NCI-H1105 treated with DMSO at 0.1 percent for 48 hours (cell line): ENCODE measurements around the gene DSTN.

Source experiments
- DNase-seq: peaks from one replicate; lab custom pipeline; 2025; lab: John Stamatoyannopoulos, UW

The DSTN gene

DNA sequence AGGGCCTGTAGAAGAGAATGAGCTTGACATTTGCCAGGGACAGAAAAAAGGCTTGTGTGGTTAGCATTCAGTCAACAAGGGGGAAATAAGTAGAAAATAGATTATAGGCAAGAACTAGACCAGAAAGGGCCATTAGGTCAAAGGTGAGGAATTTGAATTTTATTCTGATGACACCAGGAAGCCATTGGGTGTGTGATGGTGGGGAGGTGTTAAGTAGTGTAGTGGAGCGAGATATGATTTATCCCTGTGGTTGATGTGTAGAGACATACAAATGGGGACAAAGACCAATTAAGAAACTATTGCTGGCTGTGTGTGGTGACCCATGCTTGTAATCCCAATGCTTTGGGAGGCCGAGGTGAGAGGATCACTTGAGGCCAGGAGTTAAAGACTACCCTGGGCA, 11.0 kb downstream of the DSTN start:
- no peak for DNase-seq

DNA sequence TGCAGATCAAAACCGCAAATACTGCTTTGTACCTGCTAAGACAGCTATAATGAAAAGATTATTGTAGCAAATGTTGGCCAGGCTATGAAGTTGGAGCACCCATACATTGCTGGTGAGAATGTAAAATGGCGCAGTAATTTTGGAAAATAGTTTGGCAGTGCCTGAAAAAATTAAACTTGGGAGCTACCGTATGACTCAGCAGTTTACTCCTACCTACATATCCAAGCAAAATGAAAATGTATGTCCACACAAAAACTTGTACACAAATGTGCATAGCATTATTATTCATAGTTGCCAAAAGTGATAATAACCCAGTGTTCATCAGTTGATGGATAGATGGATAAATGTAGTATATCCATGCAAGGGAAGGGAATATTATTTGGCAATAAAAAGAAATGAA, 13.3 kb downstream of the DSTN start:
- DNase-seq: no peak

DNA sequence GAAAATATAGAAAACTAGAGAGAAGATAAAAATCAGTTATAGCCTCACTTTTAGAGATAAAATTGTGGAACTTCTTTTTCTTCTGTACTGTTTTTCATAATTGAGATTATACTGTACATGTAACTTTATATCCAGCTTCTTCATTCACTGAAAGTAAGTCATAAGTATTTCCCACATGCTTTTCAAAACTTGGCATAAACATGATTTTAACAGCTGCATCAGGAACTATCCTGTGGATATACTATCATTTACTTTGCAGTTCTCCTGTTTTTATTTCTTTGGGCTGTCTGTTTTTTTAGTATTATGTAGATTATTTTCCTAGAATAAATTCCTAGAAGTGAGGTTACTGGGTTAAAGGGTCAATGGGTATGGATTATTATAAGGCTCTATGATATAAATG, 14.8 kb downstream of the DSTN start:
- no peak for DNase-seq

DNA sequence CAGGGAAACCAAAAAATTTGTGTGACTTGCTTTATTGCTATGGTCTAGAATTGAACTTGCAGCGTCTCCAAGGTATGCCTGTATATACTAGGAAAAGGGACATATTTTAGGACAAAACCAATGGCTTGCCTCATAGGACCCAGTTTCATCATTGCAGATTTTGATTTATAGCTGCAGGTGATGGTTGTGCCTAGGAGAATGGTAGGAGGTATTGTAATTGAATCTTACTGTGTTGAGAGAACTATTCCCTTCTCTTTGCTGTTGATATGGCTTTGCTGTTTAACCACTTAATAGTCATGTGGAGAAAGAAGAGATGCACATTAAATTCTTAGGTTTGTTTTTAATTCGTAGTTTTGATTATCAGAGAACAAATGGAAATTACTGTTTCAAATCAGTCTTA, 16.4 kb downstream of the DSTN start:
- no peak for DNase-seq

DNA sequence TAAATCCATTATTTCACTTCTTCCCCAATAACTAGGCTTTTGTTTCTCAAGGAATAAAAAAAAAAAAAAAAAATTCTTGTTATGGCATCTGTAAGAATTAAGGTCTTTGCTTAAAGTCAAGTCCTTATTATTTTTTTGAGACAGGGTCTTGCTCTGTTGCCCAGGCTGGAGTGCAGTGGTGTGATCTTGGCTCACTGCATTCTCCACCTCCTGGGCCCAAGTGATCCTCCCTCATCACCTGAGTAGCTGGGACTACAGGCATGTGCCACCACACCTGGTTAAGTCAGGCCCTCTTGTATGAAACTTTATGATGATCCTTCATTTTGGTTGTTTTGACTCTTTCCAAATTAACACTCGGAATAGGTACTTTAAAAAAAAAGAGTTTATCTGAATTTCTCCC, 17.3 kb downstream of the DSTN start:
- DNase-seq: no peak

DNA sequence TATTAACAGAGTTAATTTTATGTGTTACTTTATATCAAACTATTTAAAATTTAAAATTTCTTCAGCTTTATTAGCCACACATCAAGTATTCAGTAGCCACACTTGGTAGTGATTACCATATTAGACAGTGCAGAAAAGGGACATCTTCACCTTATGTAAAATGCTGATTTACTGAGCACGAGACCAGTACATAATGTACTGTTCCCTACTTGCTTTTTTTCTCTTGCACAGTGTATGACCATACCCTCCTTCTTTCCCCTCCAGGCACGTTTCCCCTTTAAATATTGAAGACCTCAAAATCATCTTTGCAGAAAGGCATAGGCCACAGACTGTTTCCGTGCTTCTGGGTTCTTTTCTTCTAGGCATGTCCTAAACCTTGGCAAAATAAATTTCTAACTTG, 17.9 kb downstream of the DSTN start:
- no peak for DNase-seq

DNA sequence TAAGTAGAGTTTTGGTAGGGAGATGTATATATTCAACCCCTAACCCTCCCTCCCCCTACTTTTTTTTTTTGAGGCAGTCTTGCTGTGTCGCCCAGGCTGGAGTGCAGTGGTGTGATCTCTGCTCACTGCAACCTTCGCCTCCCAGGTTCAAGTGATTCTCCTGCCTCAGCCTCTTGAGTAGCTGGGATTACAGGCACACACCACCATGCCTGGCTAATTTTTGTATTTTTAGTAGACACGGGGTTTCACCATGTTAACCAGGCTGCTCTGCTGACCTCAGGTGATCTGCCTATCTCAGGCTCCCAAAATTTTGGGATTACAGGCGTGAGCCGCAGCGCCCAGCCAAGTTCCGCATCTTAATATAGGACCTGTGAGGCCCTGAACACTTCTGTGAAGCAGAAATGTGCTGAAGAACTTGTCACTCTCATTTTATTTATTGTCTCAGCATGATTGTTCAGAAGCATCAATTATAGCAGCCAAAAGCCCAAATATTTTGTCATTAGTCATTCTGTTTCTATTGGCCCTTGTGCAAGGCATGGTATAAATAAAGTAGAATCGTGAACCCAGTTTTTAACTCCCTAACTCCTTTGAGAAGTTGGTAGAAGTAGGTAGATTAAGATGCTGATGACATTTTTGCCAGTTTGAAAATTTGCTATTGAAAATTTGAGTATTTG, 19.4 kb downstream of the DSTN start:
- no peak for DNase-seq

DNA sequence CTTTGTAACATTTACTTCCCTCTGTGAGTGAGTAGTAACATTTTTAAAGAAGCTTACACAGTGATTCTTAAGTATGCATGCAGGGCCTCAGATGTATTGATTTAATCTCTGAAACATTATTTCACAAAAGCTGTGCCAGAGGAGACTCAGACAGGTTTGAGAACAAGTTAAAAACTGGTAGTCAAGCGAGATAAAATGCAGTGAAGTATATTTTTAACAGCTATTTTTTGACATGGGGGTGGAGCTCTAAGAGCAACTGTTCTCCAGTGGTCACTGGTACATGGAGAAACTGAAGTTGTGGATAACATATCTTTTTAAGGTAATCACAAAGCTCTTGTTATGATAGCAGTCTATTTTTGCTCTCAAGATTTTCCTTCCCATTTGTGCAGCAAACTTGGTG, 20.4 kb downstream of the DSTN start:
- no peak for DNase-seq

DNA sequence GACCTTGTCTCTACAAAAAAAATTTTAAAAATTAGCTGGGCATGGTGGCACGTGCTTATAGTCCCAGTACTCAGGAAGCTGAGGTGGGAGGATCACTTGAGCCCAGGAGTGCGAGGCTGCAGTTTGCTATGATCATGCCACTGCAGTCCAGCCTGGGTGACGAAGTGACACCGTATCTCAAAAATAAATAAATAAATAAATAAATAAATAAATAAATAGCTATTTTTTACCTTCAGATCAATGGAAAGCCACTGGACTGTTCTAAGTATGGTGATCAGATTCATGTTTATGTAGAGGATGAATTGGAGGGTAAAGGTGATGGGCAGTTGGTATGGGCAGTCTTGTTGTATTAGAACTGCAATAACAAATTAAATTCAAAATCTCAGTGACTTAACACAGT, 24.0 kb downstream of the DSTN start:
- DNase-seq: no peak

DNA sequence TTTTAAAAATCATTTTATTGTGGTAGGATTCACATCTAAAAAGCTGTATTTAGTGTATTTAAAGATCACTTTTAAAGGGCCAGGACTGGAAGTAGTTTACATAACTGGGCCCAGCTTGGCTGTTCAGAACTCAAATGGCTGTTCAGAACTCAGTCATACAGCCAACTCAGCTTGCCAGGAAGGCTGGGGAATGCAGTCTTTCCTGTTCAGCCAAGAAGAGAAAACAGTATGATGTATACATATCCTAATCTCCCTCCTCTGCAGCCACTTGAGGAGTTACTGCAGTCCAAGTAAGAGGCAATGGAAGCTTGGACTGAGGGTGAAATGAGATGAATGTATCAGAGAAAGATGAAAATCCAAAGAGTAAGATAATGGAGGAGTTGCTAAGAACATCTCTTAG, 24.6 kb downstream of the DSTN start:
- no peak for DNase-seq

DNA sequence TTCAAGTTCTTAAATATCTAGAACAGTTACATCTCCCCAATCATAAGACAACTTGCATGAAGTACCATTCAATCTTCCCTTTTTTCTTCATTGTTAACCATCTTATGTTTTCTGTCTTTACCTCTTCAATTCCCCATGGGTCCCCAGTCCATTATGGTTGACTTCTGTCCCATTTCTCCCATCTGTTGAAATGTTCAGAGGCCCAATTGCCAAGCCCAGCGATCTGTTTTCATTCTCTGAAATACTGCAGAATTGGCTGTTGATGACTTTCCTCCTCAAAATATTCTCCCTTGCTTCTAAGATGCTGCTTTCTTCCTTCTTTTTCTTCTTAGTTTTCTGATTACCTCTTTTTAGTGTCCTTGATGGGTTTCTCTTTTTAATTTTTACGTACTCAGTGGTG, 26.0 kb downstream of the DSTN start:
- DNase-seq: no peak

DNA sequence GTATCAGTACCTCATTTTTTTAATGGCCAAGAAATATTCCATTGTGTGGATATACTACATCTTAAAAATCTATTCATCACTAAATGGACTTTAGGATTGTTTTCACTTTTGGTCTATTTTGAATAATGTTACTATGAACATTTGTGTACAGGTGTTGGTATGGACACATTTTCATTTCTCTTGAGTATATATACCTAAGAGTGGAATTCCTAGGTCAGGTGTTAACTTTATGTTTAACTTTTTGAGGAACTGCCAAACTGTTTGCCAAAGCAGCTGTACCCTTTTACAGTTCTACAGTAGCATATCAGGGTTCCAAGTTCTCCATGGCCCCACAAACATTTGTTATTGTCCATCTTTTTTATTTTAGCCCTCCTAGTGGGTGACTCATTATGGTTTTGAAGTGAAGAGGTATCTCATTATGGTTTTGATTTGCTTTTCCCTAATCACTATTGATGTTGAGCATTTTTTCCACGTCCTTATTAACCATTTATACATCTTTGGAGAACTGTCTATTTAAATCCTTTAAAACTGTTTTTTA, 28.2 kb downstream of the DSTN start:
- no peak for DNase-seq

DNA sequence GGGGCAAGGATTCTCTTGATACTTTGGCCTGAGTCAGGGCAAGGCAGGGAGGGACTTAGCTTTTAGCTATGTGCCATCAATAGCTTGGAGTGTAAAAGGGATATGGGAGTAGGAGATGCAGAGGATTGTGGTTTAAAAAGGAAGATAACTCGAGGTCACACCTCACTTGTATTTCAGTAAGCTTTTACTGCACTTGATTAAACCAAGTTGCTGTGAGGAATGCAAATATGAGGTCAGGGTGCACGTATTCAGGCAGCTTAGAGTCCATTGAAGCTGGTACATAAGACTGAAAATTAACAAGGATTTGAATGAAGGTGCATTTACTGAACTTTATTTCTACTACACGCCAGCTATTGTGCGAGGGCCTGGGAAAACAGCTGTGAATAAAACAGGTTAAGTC, 32.1 kb downstream of the DSTN start:
- no peak for DNase-seq

DNA sequence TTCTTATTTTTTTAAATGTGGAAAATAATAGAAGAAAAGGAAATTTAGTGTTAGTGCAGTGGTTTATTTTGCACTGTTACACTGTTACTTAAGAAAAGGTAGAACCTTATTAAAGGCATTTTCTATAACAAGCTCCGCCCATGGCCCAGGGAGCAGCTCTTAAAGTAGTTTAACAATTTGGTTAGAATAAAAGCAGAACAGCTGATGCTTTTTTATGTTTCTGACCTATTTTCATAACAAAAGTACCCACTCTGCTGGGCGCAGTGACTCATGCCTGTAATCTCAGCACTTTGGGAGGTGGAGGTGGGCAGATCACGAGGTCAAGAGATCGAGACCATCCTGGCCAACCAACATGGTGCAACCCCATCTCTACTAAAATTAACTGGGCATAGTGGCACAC, 32.6 kb downstream of the DSTN start:
- DNase-seq: no peak

DNA sequence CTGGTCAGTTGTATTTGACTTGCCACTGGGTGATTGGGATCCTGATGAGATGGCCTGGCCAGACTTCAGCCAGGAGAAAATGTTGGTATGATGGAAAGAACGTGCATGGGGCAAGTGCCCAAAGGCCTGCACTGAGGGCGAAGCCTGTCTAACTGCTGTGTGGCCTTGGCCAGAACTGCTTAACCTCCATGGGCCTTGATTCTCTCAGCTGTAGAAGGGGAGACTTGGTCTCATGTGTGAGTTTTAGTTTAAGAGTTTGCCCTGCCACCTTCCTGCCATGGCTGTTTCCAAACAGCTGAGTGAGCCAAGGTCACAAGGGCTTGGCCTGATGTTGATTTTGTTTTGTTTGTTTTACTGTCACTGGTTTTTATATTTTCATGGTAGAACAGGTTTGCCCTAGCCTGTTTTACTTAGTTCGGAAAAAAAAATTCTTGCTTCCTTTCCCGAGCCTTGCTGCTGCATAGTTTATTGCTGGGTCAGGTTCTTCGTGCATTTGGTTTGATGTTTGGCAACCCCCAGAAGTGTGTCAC, 35.3 kb downstream of the DSTN start:
- DNase-seq: no peak

DNA sequence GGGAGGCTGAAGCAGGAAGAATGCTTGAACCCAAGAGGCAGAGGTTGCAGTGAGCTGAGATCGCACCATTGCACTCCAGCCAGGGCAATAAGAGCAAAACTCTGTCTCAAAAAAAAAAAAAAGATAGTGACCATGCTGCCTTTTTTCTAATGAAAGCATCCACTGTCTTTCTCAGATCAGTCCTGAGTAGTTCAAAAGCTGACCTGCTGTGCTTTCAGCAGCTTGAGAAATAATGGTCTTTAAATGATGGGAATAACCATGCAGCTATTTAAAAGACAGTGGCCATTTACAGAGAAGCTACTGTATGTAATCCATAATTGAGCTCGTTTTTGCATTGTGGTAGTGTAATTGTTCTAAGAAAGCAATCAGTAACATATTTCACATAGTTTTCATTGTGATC, 36.1 kb downstream of the DSTN start:
- DNase-seq: no peak

DNA sequence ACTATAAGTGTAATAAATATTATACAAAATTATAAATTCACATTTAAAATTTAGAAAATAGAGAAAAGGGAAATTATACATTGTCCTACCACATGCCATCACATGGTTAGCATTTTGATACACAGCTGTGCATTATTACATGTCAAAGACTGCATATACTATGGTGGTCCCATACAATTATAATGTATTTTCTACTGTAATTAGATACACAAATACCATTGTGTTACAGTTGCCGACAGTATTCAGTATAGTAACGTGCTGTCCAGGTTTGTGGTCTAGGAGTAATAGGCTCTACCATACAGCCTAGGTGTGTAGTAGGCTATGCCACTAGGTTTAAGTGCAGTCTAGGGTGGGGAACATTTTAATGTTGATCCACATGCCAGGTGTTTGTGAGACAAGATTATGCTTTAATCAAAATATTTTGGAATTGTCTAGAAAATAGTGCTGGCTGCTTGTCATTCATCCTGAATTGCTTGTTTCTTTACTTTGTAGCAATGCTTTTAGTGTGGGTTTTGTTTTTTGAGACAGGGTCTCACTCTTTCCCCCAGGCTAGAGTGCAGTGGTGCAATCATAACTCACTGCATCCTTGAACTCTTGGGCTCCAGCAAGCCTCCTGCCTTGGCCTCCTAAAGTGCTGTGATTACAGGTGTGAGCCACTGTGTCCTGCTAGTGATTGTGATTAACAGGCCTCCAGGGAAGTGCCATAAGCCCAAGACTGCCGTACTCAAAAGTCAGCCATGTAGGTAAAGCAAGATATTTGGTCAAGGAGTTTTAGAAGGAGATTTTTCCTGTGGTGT, 39.0 kb downstream of the DSTN start:
- DNase-seq: no peak

DNA sequence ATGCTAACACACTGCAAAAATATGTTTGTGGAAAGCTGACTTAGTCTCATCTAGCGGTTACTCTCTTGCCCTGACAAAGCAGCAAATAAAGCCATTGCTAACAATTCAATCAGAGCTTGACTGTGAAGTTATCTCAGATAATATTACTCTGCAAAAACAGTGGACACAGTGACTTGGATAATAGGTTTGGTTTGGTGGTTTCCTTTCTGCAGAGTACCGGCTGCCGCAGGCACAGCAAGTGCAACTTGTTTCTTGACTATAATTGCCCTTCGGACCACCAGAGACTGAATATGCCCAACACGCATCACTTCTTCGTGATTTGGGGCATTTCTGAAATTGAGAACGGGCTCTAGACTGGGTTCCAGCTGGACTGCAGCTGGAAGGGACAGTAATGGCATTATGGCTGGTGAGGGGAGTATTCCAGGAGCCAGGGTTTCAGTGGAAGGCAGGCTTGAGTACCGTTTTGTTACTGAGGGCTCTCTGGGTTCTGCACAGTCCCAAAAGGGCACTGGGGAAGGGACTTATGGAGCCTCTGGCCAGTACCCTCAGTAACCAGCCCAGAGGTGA, 40.0 kb downstream of the DSTN start:
- DNase-seq: no peak

DNA sequence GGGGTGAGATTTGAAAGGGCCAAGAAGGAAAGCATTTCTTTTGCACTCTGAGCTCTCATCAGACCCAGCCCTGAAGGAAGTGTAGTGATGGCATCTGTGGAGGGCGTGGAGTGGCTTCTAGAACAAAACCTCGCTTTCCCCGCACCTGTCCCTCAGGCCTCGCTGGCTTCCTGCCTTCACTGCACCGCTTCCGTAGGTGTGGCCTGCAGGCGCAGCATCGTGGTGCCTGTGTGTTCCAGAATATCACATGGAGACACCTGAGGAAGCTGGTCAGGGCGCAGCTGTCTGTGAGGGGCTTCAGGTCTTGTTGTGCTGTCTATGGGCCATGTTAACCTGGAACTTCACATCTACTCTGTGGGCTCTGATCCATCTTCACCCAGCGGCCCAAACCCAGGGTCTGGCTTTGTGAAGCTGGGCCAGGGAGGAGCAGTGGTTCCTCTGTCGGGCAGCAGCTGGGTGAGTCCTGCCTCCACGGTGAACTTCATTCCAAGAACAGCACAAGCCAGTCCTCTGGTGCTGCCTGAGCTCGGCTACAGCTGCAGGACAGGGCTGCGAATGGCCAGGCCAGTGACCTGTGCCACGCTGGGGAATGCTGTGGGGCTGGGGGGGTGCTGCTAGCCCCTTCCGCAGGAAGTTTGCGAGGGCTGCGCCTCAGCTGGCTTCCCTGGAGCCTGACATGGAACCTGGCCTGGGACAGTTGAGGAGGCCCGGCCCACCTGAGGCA, 40.9 kb downstream of the DSTN start:
- no peak for DNase-seq

DNA sequence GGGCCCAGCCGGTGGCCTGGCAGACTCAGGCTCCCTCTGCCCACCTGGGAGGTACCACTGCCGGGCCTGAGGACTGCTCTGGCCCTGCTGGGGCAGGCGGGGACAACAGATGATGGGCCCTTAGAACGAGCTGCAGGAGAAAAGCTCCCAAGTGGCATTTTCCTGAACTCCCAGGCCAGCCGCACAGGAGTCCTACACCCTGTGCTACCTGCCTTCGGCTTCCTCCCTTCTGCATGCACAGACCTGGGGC, 41.3 kb downstream of the DSTN start:
- no peak for DNase-seq

DNA sequence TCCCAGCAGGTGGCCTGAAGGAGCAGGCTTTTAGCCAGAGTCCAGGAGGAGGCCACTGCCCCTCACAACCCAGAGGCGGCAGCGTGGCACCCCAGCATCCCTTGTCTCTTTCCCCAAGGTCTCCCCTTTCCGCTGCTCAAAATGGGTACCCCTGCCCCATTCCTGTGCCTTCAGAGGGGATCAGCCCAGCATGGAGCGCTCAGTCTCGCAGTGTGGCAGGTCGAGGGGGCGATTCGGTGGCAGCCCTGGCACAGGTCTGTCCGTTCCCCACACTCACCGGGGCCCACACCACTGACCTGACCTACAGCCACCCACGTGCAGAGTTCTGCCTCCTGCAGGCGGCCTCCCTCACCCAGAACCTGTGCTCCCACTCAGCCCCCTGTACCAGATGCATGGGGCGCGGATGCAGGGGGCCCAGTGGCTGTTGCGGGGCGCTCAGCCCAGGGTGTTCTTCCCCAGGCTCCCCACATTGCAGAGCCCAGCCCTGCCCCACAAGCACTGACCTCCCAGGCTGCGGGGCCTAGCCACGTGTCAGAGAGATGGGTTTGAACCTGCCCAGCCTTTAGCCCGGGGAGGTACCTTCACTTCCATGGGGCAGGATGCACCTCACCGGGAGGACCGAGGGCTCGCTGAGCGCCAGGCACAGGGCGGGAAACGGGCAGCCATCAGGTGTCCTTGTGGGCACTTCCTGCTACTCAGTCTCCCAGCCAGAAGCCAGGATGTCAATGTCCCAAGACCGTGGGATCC, 41.8 kb downstream of the DSTN start:
- DNase-seq: no peak
